ENCODE measurements around the gene ZNF385D. TPM values are rescaled to one million over a fixed set of nuclear protein-coding genes. Genes with fewer than 3 reads are reported as not detected.

ZNF385D gene
- total RNA-seq, 8 experiments from 2014 or later, result 3.9 to 9.6 (median 5.0) TPM

DNA sequence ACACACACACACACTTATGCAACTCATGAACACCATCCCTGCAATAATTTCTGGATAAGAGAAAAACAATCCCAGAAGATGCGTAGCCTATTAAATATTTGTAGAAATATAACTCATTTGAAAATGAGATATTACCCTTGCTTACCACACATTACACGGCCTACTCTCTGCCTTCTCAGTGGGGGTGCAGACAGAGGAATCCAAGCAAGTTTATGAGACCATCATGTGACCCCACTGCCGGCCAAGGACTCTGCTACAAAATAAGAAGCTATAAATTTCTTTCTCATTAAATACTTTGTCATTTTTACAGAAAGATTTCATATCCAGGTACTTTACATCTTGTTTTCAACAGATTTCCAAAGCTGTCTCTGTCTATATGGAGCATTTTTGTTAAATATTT, 286.3 kb downstream of the ZNF385D start:
- 21 to 86% (median 57%) methylated on average over 1 to 3 of the region's 3 CpGs; no CpG with 5 or more reads in 2 of the 10 experiments for WGBS, 10 experiments
- in situ Hi-C loops (cut with MboI; ENCODE audit: low pct_unique_long_range_greater_than_20kb in 2 of 9, low sequenced_read_pairs in 9 of 9, unreplicated experiment in 9 of 9), result no loop called here
- Histone ChIP-seq H3K4me3 (no peak overlapping the region), H3K27ac (no peak overlapping the region), H3K4me1 (replicated peaks in 1 of 2) (no peaks in the 10 kb centered on the region)
- ATAC-seq (replicated peaks in 6 of 8), result peak in 4 of 8 experiments; percentile 39 to 54 (median 48)

DNA sequence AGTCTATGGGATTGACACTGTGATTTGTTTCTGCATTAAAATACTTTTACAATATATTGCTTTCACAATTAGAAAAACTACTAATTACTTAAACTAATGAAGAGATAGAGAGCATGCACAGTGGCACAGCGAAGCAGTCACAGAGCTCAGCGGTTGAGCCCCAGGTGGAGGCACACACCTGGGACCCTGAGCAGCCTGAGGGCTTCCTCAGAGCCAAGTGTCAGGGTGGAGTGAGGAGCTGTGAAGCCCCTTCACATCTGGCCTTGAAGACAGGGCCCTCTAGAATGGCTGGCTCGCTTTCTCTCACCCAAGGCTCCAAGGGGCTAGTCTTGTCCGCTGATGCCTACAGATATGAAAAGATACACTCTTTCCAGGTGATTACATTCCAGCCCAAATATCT, 287.7 kb downstream of the ZNF385D start:
- no peaks in the 10 kb centered on the region for H3K4me1 ChIP-seq (replicated peaks in 1 of 2)
- H3K27ac ChIP-seq, result no peak overlapping the region
- 80 to 100% (median 100%) methylated on average over 1 to 2 of the region's 4 CpGs; no CpG with 5 or more reads in 5 of the 10 experiments for WGBS, 10 experiments
- ATAC-seq (replicated peaks in 6 of 8), result no peak
- in situ Hi-C loops (cut with MboI; ENCODE audit: low pct_unique_long_range_greater_than_20kb in 2 of 9, low sequenced_read_pairs in 9 of 9, unreplicated experiment in 9 of 9), result no loop called here
- no peak overlapping the region for H3K4me3 ChIP-seq

DNA sequence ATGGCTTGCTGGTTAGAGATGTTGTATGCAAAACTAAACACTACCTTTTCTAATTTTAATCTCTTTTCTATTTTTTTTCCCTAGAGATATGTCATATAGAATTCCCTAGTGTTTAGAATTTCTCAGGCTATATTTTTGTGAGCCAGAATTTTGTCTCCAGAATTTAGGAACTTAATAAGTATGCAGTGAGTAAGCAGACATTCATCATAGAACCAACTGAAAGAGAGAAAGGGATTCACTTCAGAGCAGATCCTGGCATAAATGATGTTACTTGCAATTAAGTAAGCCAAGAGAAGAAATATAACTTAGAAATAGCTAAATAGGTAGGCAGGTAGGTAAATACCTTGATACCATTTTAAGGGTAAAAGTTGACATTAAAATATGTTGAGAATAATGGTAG, 288.9 kb downstream of the ZNF385D start:
- Histone ChIP-seq H3K27ac (no peak overlapping the region), H3K4me1 (replicated peaks in 1 of 2) (no peaks in the 10 kb centered on the region), H3K4me3 (no peak overlapping the region)
- in situ Hi-C loops (cut with MboI; ENCODE audit: low pct_unique_long_range_greater_than_20kb in 2 of 9, low sequenced_read_pairs in 9 of 9, unreplicated experiment in 9 of 9), result no loop called here
- no peak for ATAC-seq (replicated peaks in 6 of 8)

DNA sequence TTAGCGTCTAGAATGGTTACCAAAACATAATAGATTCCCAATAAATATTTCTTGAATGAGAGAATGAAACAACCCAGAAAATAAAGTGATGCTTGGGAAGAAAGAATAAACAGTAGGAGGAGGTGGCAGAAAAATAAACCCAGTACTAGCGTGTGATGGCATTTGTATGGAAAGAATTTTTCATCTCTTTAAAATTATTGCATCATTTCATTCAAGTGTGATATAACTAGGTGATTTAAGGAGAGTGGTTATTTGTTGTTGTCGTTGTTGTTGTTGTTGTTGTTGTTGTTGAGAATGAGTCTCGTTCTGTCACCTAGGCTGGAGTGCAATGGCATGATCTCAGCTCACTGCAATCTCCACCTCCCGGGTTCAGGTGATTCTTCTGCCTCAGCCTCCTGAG, 293.9 kb downstream of the ZNF385D start:
- in situ Hi-C loops (cut with MboI; ENCODE audit: low pct_unique_long_range_greater_than_20kb in 2 of 9, low sequenced_read_pairs in 9 of 9, unreplicated experiment in 9 of 9), result no loop called here
- ATAC-seq (replicated peaks in 6 of 8), result no peak
- Histone ChIP-seq H3K4me1 (replicated peaks in 1 of 2) (no peaks in the 10 kb centered on the region), H3K27ac (no peak overlapping the region), H3K4me3 (no peak overlapping the region)
- 74 to 100% (median 86%) methylated on average over 1 to 5 of the region's 5 CpGs for WGBS, 10 experiments

DNA sequence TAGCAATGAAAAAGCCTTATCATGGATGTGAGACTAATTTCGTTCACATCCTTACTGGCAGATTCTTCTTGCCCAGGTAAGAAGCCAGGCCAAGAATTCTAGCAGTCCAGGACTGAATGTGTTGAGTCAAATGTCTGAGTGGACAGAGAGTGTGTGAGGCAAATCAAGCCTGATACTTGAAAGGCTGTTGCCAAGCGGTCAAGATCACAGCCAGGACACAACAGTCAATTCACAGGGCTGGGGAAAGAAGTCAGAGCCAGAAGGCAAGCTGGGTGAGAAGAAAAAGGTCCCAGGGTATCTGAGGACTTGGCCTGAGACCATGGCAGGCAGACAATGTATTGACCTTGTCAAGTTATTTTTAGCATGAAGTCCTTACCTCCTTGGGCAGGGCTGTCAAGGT, 301.3 kb downstream of the ZNF385D start:
- whole genome bisulfite sequencing, 10 experiments, result 30 to 100% (median 62%) methylated on average over 1 to 2 of the region's 2 CpGs; no CpG with 5 or more reads in 2 of the 10 experiments
- no peak overlapping the region for H3K27ac ChIP-seq
- no peaks in the 10 kb centered on the region for H3K4me1 ChIP-seq (replicated peaks in 1 of 2)
- no peak overlapping the region for H3K4me3 ChIP-seq
- in situ Hi-C loops (cut with MboI; ENCODE audit: low pct_unique_long_range_greater_than_20kb in 2 of 9, low sequenced_read_pairs in 9 of 9, unreplicated experiment in 9 of 9), result no loop called here
- no peak for ATAC-seq (replicated peaks in 6 of 8)

DNA sequence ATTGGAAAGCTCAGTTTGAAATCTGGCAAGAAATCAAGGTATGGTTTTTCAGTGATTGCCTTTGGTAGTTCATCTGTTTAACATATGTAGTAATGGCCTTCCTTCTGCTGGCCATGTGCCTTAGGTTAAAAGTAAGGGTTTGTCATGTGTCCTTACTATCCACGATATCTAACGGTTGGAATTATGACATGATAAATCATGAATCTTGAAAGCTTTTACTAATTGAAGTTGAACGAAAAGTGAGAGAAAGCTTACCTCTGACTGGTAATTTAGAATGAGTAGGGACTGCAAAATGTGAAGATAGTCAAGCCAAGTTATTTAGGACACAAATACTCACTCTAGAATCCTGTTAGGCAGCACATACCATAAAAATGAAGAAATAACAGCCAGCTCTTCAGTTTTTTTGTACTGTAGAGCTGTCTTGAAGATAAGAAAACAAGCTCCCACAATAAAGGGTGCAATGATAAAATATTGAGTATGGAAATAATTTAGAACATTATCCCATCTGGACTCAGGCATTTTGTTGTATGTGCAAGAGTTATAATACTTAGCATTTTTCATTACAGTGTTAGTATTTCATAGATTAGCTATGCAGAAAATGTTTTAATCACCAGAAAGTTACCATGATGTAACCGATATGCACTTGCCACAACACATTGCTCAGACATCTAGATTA, 303.4 kb downstream of the ZNF385D start:
- in situ Hi-C loops (cut with MboI; ENCODE audit: low pct_unique_long_range_greater_than_20kb in 2 of 9, low sequenced_read_pairs in 9 of 9, unreplicated experiment in 9 of 9), result no loop called here
- WGBS, 10 experiments, result 16 to 98% (median 87%) methylated on average over 1 to 4 of the region's 4 CpGs

DNA sequence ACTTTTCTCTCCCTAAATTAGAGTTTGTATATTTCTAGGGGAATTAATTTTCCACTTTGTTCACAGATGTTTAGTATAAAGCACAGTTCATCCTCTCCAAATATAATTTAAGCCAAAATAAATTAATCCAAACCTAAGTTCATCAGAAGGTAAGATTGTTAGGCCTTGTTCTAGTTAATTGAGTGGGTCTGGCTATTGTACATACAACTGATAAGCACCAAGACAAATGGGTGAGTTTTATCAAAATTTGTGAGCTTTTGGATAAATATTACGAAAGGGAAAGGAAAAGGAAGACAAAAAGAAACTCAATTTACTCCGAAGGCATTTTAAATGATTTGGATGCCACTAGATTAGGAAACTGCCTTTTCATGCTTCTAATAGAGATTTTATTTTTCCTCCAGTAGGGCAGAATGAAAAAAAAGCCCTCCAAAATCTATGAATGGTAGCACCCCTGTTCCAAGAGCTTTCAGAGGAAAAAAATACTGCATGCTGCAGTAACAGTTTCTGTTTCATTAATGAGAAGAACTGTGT, 304.0 kb downstream of the ZNF385D start:
- in situ Hi-C loops (cut with MboI; ENCODE audit: low pct_unique_long_range_greater_than_20kb in 2 of 9, low sequenced_read_pairs in 9 of 9, unreplicated experiment in 9 of 9), result no loop called here
- no peak for ATAC-seq (replicated peaks in 6 of 8)
- Histone ChIP-seq H3K4me1 (replicated peaks in 1 of 2) (no peaks in the 10 kb centered on the region), H3K4me3 (no peak overlapping the region), H3K27ac (no peak overlapping the region)
- 51 to 100% (median 86%) methylated on average over 1 to 2 of the region's 2 CpGs; no CpG with 5 or more reads in 1 of the 10 experiments for WGBS, 10 experiments

More for the DNA sequence above, 303.4 kb downstream of the ZNF385D start:
- Histone ChIP-seq H3K4me1 (replicated peaks in 1 of 2) (no peaks in the 10 kb centered on the region), H3K27ac (no peak overlapping the region), H3K4me3 (no peak overlapping the region)
- ATAC-seq (replicated peaks in 6 of 8), result peak in 3 of 8 experiments; percentile 22 to 39 (median 28)

DNA sequence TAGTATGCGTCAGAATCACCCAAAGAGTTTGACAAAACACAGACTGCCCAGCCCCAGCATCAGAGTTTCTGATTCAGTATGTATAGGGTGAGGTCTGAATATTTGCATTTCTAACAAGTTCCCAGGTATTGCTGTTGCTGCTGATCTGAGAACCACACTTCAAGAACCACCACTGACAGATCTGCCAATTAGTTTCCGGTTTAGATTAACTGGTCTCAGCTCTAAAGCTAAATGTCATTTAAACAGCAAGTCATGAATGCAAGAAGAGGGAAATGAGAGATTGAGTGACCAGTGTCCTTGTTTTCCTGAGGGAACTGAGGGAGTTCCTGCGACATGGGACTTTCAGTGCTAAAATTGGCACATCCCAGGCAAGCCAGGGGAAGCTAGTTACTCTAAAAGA, 305.0 kb downstream of the ZNF385D start:
- 8 to 100% (median 92%) methylated on average over 1 to 3 of the region's 3 CpGs; no CpG with 5 or more reads in 1 of the 10 experiments for WGBS, 10 experiments
- in situ Hi-C loops (cut with MboI; ENCODE audit: low pct_unique_long_range_greater_than_20kb in 2 of 9, low sequenced_read_pairs in 9 of 9, unreplicated experiment in 9 of 9), result no loop called here
- H3K27ac ChIP-seq, result no peak overlapping the region
- no peaks in the 10 kb centered on the region for H3K4me1 ChIP-seq (replicated peaks in 1 of 2)
- peak in 1 of 8 experiments; percentile 40 for ATAC-seq (replicated peaks in 6 of 8)
- no peak overlapping the region for H3K4me3 ChIP-seq

DNA sequence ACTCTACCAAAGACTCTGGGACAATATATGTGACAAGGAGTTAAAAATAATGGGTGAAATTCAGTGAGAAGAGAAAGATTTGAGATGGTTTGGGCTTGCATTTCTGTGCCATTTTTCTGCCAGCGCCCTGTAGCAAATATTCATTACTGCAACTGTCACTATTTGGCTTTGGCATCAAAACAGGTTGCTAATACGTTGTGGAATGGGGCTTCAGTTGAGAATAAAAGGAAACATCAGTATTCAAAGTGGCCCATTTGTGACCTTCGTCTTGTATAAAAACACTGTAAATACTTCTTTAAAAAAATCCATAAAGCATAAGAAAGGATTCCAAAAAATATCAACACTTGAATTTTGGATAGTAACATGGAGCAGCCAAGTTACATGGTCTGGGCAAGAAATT, 309.2 kb downstream of the ZNF385D start:
- in situ Hi-C loops (cut with MboI; ENCODE audit: low pct_unique_long_range_greater_than_20kb in 2 of 9, low sequenced_read_pairs in 9 of 9, unreplicated experiment in 9 of 9), result no loop called here
- 55 to 83% (median 68%) methylated on average over 1 to 3 of the region's 3 CpGs; no CpG with 5 or more reads in 2 of the 10 experiments for WGBS, 10 experiments
- no peak for ATAC-seq (replicated peaks in 6 of 8)
- no peak overlapping the region for H3K4me3 ChIP-seq
- peaks cover 0 to 2% of the 10 kb centered on the region in 2 donors for H3K4me1 ChIP-seq (replicated peaks in 1 of 2)
- no peak overlapping the region for H3K27ac ChIP-seq

DNA sequence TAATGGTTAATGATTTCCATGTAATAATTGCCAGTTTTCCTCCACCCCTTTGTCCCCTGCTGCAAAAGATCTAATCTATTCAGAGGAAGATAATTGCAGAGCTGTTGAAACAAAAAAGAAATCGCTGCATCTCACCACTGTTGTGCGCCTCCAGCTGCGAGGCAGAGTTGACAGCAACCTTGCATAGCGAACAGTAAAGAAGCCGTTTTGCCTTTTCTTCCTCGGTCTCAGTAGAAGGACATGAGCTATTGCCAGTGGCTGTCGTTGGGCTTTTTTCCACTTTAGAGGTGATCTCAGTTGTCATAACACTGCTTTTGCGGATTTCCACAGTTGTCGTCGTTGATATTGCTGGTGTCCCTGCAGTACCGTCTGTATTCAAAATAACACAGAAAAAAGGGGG, 314.2 kb downstream of the ZNF385D start:
- H3K27ac ChIP-seq, result no peak overlapping the region
- 51 to 99% (median 80%) methylated on average over 5 to 8 of the region's 11 CpGs; no CpG with 5 or more reads in 1 of the 10 experiments for WGBS, 10 experiments
- H3K4me3 ChIP-seq, result no peak overlapping the region
- ATAC-seq (replicated peaks in 6 of 8), result peak in 5 of 8 experiments; percentile 33 to 65 (median 50)
- in situ Hi-C loops (cut with MboI; ENCODE audit: low pct_unique_long_range_greater_than_20kb in 2 of 9, low sequenced_read_pairs in 9 of 9, unreplicated experiment in 9 of 9), result no loop called here
- H3K4me1 ChIP-seq (replicated peaks in 1 of 2), result peaks cover 0 to 7% of the 10 kb centered on the region in 2 donors

DNA sequence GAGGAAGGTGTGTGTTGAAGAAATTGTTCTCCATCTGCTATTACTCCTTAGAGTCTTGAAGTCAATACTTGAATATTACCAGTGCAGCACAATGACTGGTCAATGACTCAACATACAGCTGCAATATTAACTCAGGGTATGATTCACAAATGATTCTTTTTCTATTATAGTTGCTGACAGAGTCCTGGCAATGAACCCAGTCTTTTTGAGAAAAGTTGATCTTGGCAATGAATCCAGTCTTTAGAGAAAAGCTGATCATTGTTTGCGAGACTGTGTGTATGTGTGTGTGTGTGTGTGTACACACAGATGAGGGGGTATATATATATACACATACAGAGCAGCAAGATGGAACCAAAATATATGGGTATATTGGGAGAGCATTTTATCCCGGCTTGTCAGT, 315.1 kb downstream of the ZNF385D start:
- 0 to 100% (median 80%) methylated on average over 1 to 2 of the region's 2 CpGs; no CpG with 5 or more reads in 3 of the 10 experiments for WGBS, 10 experiments

DNA sequence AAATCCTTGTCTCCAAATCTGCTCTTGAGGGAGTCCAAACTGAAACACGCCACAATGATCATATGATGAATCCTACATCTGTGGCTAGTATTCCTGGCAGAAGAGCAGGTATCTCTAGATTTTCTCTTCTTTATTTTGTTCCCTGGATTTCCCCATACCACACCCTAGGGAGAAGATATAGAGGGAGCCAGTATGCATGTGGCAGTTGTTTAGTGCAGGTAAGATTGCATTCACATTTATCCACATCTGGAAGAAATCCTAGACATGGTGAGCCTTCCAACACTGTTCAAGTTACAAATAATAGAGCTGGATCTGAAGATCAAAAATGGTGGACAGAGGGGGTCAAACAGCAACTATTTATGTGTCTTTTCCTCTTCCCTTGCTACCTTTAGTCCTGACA, 316.7 kb downstream of the ZNF385D start:
- Histone ChIP-seq H3K4me3 (no peak overlapping the region), H3K27ac (no peak overlapping the region), H3K4me1 (replicated peaks in 1 of 2) (peaks cover 0 to 7% of the 10 kb centered on the region in 2 donors)
- in situ Hi-C loops (cut with MboI; ENCODE audit: low pct_unique_long_range_greater_than_20kb in 2 of 9, low sequenced_read_pairs in 9 of 9, unreplicated experiment in 9 of 9), result no loop called here
- ATAC-seq (replicated peaks in 6 of 8), result no peak
- WGBS, 10 experiments, result 100% methylated on average over 1 of the region's 1 CpG; no CpG with 5 or more reads in 4 of the 10 experiments

More for the DNA sequence above, 315.1 kb downstream of the ZNF385D start:
- peak in 6 of 8 experiments; percentile 51 to 100 (median 81) for ATAC-seq (replicated peaks in 6 of 8)
- Histone ChIP-seq H3K4me1 (replicated peaks in 1 of 2) (peaks cover 0 to 7% of the 10 kb centered on the region in 2 donors), H3K27ac (no peak overlapping the region), H3K4me3 (no peak overlapping the region)
- in situ Hi-C loops (cut with MboI; ENCODE audit: low pct_unique_long_range_greater_than_20kb in 2 of 9, low sequenced_read_pairs in 9 of 9, unreplicated experiment in 9 of 9), result no loop called here

DNA sequence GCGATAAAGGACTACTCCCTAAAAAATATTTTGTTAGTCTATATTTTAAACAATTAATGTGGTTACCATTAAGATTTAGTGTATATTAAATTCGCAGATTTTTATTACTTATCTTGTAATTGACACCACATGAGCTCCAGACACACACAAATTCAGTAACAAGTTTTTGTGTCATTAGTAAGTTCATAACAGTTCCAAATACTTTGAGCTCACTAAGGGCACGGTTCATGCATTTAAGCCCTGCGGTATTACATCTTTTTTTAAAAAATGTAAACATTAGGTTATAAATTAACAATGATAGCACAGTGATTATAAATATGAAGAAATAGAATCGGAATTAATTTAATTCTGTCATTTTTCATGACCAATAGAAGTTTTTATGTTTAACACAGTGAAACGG, 317.3 kb downstream of the ZNF385D start:
- ATAC-seq (replicated peaks in 6 of 8), result no peak
- WGBS, 10 experiments, result 37 to 100% (median 83%) methylated on average over 2 to 6 of the region's 6 CpGs; no CpG with 5 or more reads in 1 of the 10 experiments
- H3K4me1 ChIP-seq (replicated peaks in 1 of 2), result peaks cover 0 to 7% of the 10 kb centered on the region in 2 donors
- in situ Hi-C loops (cut with MboI; ENCODE audit: low pct_unique_long_range_greater_than_20kb in 2 of 9, low sequenced_read_pairs in 9 of 9, unreplicated experiment in 9 of 9), result no loop called here
- no peak overlapping the region for H3K27ac ChIP-seq
- H3K4me3 ChIP-seq, result no peak overlapping the region
